ENCODE data around the gene CEP19.

The CEP19 gene

GRCh38 chr3:196694202-196694638 is 17.8 kb downstream of the CEP19 start:
- no peak for DNase-seq
- Histone ChIP-seq H3K4me3 (ENCODE audit: low read depth, low read length) (no peak overlapping the region), H3K27me3 (replicated peaks) (no peaks in the 10 kb centered on the region), H3K36me3 (replicated peaks) (no peaks in the 10 kb centered on the region), H3K27ac (no peak overlapping the region)
- in situ Hi-C loops (cut with HindIII; ENCODE audit: low pct_ligation_motif_present, low sequenced_read_pairs), result no loop called here
- peak; percentile 7 for TF ChIP-seq CTCF (IDR thresholded peaks at IDR 0.05; ENCODE audit: low read depth, low read length, missing control alignments)

- no peak for TF ChIP-seq CTCF (IDR thresholded peaks at IDR 0.05; ENCODE audit: low read depth, low read length, missing control alignments)
- Histone ChIP-seq H3K27ac (no peak overlapping the region), H3K27me3 (replicated peaks) (no peaks in the 10 kb centered on the region), H3K4me3 (ENCODE audit: low read depth, low read length) (no peak overlapping the region), H3K36me3 (replicated peaks) (no peaks in the 10 kb centered on the region)
- no peak for DNase-seq
- in situ Hi-C loops (cut with HindIII; ENCODE audit: low pct_ligation_motif_present, low sequenced_read_pairs), result no loop called here
Measured at GRCh38 chr3:196691386-196691785, 20.7 kb downstream of the CEP19 start.

- no peak for DNase-seq
- Histone ChIP-seq H3K4me3 (ENCODE audit: low read depth, low read length) (no peak overlapping the region), H3K27ac (no peak overlapping the region), H3K36me3 (replicated peaks) (no peaks in the 10 kb centered on the region), H3K27me3 (replicated peaks) (no peaks in the 10 kb centered on the region)
- in situ Hi-C loops (cut with HindIII; ENCODE audit: low pct_ligation_motif_present, low sequenced_read_pairs), result no loop called here
- no peak for TF ChIP-seq CTCF (IDR thresholded peaks at IDR 0.05; ENCODE audit: low read depth, low read length, missing control alignments)
Measured at GRCh38 chr3:196689941-196690660, 21.9 kb downstream of the CEP19 start.

- in situ Hi-C loops (cut with HindIII; ENCODE audit: low pct_ligation_motif_present, low sequenced_read_pairs), result no loop called here
- H3K36me3 ChIP-seq (replicated peaks), result no peaks in the 10 kb centered on the region
- H3K4me3 ChIP-seq (ENCODE audit: low read depth, low read length), result no peak overlapping the region
- peak overlapping the region; percentile 65 for H3K27ac ChIP-seq
- no peaks in the 10 kb centered on the region for H3K27me3 ChIP-seq (replicated peaks)
- DNase-seq, result peak; percentile 90
- TF ChIP-seq CTCF (IDR thresholded peaks at IDR 0.05; ENCODE audit: low read depth, low read length, missing control alignments), result no peak
Measured at GRCh38 chr3:196688349-196688748, 23.7 kb downstream of the CEP19 start.

GRCh38 chr3:196686436-196686835 is 25.6 kb downstream of the CEP19 start:
- Histone ChIP-seq H3K27me3 (replicated peaks) (no peaks in the 10 kb centered on the region), H3K36me3 (replicated peaks) (no peaks in the 10 kb centered on the region), H3K4me3 (ENCODE audit: low read depth, low read length) (no peak overlapping the region), H3K27ac (no peak overlapping the region)
- DNase-seq, result no peak
- no peak for TF ChIP-seq CTCF (IDR thresholded peaks at IDR 0.05; ENCODE audit: low read depth, low read length, missing control alignments)
- in situ Hi-C loops (cut with HindIII; ENCODE audit: low pct_ligation_motif_present, low sequenced_read_pairs), result no loop called here
